Adrenal gland (tissue), 12 donors: Measurements from ENCODE around the gene ACBD6. TPM values are rescaled to one million over a fixed set of nuclear protein-coding genes. Genes with fewer than 3 reads are reported as not detected.

ENCODE experiments used
- DNase-seq, 7 donors: peaks; one replicate each; pipeline ENCODE4 v3.0.0-alpha.2; 2019 to 2020
- H3K27ac ChIP-seq, 5 donors: fragments of 200-600 bp; sonication (generic) in 4 of 5; 1 replicate in 3 of 5; 2 replicates in 2 of 5; pipeline versions ENCODE4 v1.5.1 to v1.8.0; 2016 to 2020; ENCODE audit warnings: mild to moderate bottlenecking in 1 of 5
- H3K27me3 ChIP-seq: fragments of 200-600 bp; 2 replicates; pipeline ENCODE4 v1.8.0; 2021
- H3K36me3 ChIP-seq, 2 donors: fragments of 200-600 bp; replicated peaks in 1 of 2; 1 replicate in 1 of 2; 2 replicates in 1 of 2; pipeline versions ENCODE4 v1.5.1 to v1.8.0; 2018 to 2022
- H3K4me1 ChIP-seq, 2 donors: fragments of 200-600 bp; replicated peaks in 1 of 2; 1 replicate in 1 of 2; 2 replicates in 1 of 2; pipeline versions ENCODE4 v1.5.1 to v1.8.0; 2018 to 2021
- H3K4me3 ChIP-seq, 4 donors: fragments of 200-600 bp; sonication (generic) in 3 of 4; one replicate each; pipeline ENCODE4 v1.5.1; 2016 to 2018
- H3K9me3 ChIP-seq, 3 donors: fragments of 200-600 bp; sonication (generic) in 1 of 3; replicated peaks in 1 of 3; 1 replicate in 2 of 3; 2 replicates in 1 of 3; pipeline versions ENCODE4 v1.5.1 to v1.8.0; 2016 to 2021
- CTCF ChIP-seq, 6 experiments: fragments of 450-650 bp in 4 of 6; fragments of 200-600 bp in 2 of 6; sonication (generic) in 1 of 6; IDR thresholded peaks; 1 replicate in 5 of 6; 2 replicates in 1 of 6; pipeline versions ENCODE4 v1.5.1 to v1.8.0; 2016 to 2021; ENCODE audit warnings: antibody characterized with exemption in 6 of 6, mild to moderate bottlenecking in 2 of 6, moderate library complexity in 1 of 6
- POLR2A ChIP-seq, 2 donors: fragments of 450-650 bp; IDR thresholded peaks; one replicate each; pipeline ENCODE4 v1.6.1; 2017; ENCODE audit warnings: antibody characterized with exemption in 2 of 2, mild to moderate bottlenecking in 2 of 2, moderate library complexity in 1 of 2
- WGBS, 4 donors: extraction: QIAGEN DNeasy Blood & Tissue Kit in 2 of 4; methylation state at CpG; one replicate each; pipeline versions ENCODE4 v1.1.5 to v1.1.7; 2013 to 2017; 5-methylcytosine and 5-hydroxymethylcytosine counted together
- intact Hi-C, 2 donors: fragments of 100-400 bp; cut with DNase I; formaldehyde crosslinking; loops; one replicate each; pipeline versions ENCODE4 v1.14.1 to v1.15.0; 2022 to 2023
- polyA plus RNA-seq, 3 donors: library from polyadenylated mRNA; stranded (reverse); fragments of 200-250 nt in 2 of 3; fragments of 350-450 nt in 1 of 3; fragmentation: Illumina TruSeq in 1 of 3; extraction: RNeasy Lipid Tissue Mini Kit (QIAGEN cat#74804) in 1 of 3; gene quantifications; one replicate each; pipeline ENCODE4 v1.2.3, GENCODE V29; 2013 to 2014
- total RNA-seq, 9 donors: library from RNA; depleted of rRNA in 4 of 9; stranded (reverse); fragments of >200 nt in 4 of 9; fragments of 120-200 nt in 1 of 9; fragmentation: NEBNext Ultra II Directional in 1 of 9; extraction: Animal tissue kit (Norgen Biotek cat#: 25700) in 1 of 9; gene quantifications; one replicate each; pipeline versions ENCODE4 v1.1.0 to v1.2.4, GENCODE V29; 2013 to 2023
- donor health status: healthy with polysubstance abuse.
- donor health status: Bipolar disorder and iron deficiency.
- donor health status: DM: yes; HTN: yes; CAD: no.
- donor health status: DM: no; HTN: no; CAD: no.
- donor health status: DM: no; HTN: no; CAD: no.
- donor health status: DM: yes; HTN: yes; CAD: no.

ACBD6 gene
- total and polyA plus RNA-seq, 12 donors, result 28.7 to 75.1 (median 36.6) TPM

- Histone ChIP-seq H3K27me3 (no peaks in the 10 kb centered on the region), H3K4me1 (peaks cover 0 to 8% of the 10 kb centered on the region in 2 donors), H3K9me3 (no peaks in the 10 kb centered on the region), H3K27ac (no peak overlapping the region), H3K36me3 (no peaks in the 10 kb centered on the region), H3K4me3 (no peak overlapping the region)
- intact Hi-C loops, result no loop called here
- TF ChIP-seq POLR2A (IDR thresholded peaks at IDR 0.05), result no peak
- peak in 1 of 6 experiments; percentile 17 for TF ChIP-seq CTCF (IDR thresholded peaks at IDR 0.05)
- WGBS, 4 donors, result 69 to 79% (median 75%) methylated on average over 3 of the region's 3 CpGs
- DNase-seq, result no peak
Measured at GRCh38 chr1:180365039-180365438, 137.3 kb downstream of the ACBD6 start.

GRCh38 chr1:180363246-180363995 is 139.0 kb downstream of the ACBD6 start:
- no peak for TF ChIP-seq CTCF (IDR thresholded peaks at IDR 0.05)
- TF ChIP-seq POLR2A (IDR thresholded peaks at IDR 0.05), result no peak
- no peaks in the 10 kb centered on the region for H3K9me3 ChIP-seq
- H3K27me3 ChIP-seq, result no peaks in the 10 kb centered on the region
- DNase-seq, result peak in 1 of 7 donors; percentile 2
- intact Hi-C loops, result no loop called here
- 60 to 72% (median 65%) methylated on average over 5 of the region's 5 CpGs for WGBS, 4 donors
- H3K4me3 ChIP-seq, result no peak overlapping the region
- H3K27ac ChIP-seq, result no peak overlapping the region
- H3K4me1 ChIP-seq, result peaks cover 0 to 8% of the 10 kb centered on the region in 2 donors
- H3K36me3 ChIP-seq, result no peaks in the 10 kb centered on the region

GRCh38 chr1:180360333-180361075 is 141.9 kb downstream of the ACBD6 start:
- no peak for TF ChIP-seq CTCF (IDR thresholded peaks at IDR 0.05)
- H3K4me1 ChIP-seq, result peaks cover 2 to 9% of the 10 kb centered on the region in 2 donors
- H3K27ac ChIP-seq, result no peak overlapping the region
- 89 to 98% (median 94%) methylated on average over 3 of the region's 3 CpGs for WGBS, 4 donors
- no peaks in the 10 kb centered on the region for H3K36me3 ChIP-seq
- H3K9me3 ChIP-seq, result no peaks in the 10 kb centered on the region
- no peak overlapping the region for H3K4me3 ChIP-seq
- intact Hi-C loops, result no loop called here
- DNase-seq, result no peak
- no peaks in the 10 kb centered on the region for H3K27me3 ChIP-seq

GRCh38 chr1:180358649-180359048 is 143.7 kb downstream of the ACBD6 start:
- no peak overlapping the region for H3K27ac ChIP-seq
- 10 to 30% (median 29%) methylated on average over 1 of the region's 1 CpG for WGBS, 4 donors

More at GRCh38 chr1:180358649-180359048, 143.7 kb downstream of the ACBD6 start:
- Histone ChIP-seq H3K36me3 (no peaks in the 10 kb centered on the region), H3K9me3 (no peaks in the 10 kb centered on the region), H3K4me1 (peaks cover 6 to 8% of the 10 kb centered on the region in 2 donors), H3K4me3 (no peak overlapping the region), H3K27me3 (no peaks in the 10 kb centered on the region)
- TF ChIP-seq POLR2A (IDR thresholded peaks at IDR 0.05) (no peak), CTCF (IDR thresholded peaks at IDR 0.05) (no peak)
- intact Hi-C loops, result no loop called here
- DNase-seq, result peak in 5 of 7 donors; percentile 23 to 70 (median 45)
